Measurements from ENCODE around the gene AAK1.

DNA sequence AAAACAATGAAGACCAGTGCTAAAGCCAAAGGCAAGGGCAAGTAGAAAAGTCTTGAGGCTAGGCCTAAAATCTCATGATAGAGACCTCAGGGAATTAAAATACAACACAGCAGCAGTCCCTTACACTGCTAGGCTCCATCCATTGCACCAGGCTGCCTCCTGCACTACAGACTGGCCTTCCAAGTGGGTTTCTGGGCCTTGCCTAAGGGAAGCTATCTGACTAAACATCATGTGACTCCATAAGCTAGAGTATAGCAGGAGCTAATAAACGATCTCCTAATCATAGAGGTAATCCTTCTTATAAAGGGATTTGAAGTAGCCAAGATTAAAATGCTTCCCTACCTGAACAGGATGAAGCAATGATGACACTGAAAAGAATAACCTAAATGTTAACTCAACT, 128.7 kb downstream of the AAK1 start:
- TF ChIP-seq, protein P1, sequence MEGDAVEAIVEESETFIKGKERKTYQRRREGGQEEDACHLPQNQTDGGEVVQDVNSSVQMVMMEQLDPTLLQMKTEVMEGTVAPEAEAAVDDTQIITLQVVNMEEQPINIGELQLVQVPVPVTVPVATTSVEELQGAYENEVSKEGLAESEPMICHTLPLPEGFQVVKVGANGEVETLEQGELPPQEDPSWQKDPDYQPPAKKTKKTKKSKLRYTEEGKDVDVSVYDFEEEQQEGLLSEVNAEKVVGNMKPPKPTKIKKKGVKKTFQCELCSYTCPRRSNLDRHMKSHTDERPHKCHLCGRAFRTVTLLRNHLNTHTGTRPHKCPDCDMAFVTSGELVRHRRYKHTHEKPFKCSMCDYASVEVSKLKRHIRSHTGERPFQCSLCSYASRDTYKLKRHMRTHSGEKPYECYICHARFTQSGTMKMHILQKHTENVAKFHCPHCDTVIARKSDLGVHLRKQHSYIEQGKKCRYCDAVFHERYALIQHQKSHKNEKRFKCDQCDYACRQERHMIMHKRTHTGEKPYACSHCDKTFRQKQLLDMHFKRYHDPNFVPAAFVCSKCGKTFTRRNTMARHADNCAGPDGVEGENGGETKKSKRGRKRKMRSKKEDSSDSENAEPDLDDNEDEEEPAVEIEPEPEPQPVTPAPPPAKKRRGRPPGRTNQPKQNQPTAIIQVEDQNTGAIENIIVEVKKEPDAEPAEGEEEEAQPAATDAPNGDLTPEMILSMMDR (IDR thresholded peaks at IDR 0.05), result no peak
- no peak for TF ChIP-seq POLR2A (IDR thresholded peaks at IDR 0.05)
- no peak for TF ChIP-seq POLR2AphosphoS5 (IDR thresholded peaks at IDR 0.05)

All from breast epithelium (tissue), 3 donors.